Measurements from ENCODE around the gene IGF2BP3. TPM values are rescaled to one million over a fixed set of nuclear protein-coding genes. Genes with fewer than 3 reads are reported as not detected.

Gene IGF2BP3
- total RNA-seq, 1 experiment from 2014 or later: 75.3 TPM

DNA sequence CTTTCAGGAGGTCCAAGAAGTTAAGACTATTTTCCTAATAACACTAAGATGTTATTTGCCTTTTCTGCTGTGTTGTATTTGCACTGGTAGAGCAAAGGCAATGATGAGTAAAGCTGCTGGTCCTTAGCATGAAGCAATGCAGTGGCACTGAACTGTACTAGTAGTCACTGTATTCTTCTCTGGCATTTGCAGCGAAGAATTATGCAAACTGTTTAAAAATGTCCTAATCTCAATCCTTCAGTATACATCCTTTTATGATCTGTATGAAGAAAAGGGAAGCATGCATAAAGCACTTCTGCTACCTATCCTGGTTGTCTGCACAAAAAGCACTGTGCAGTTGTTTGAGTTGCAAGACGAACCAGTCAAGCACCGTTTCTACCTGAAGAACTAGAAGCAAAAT, 20.4 kb downstream of the IGF2BP3 start:
- H3K4me3 ChIP-seq (ENCODE audit: low read depth, low read length, poor library complexity, severe bottlenecking): no peak overlapping the region
- intact Hi-C loops (cut with micrococcal nuclease; ENCODE audit: unreplicated experiment): no loop called here
- TF ChIP-seq EZH2 (IDR thresholded peaks at IDR 0.05; ENCODE audit: borderline replicate concordance, low read depth, low read length, poor library complexity, severe bottlenecking) (no peak), CTCF (conservative IDR thresholded peaks at IDR 0.05; ENCODE audit: low read depth, low read length) (no peak)
- CTCF ChIA-PET: interaction anchor here (1.1 kb wide), 1 partner anchor 92 kb away, joined by 4 read pairs; no protein-coding TSS in a partner anchor
- no peak for DNase-seq (ENCODE audit: low spot score)
- no peaks in the 10 kb centered on the region for H3K9me3 ChIP-seq (ENCODE audit: low read depth, low read length, poor library complexity, severe bottlenecking)
- H3K27ac ChIP-seq (ENCODE audit: low read depth, low read length, poor library complexity, severe bottlenecking): peak overlapping the region; percentile 72
- H3K4me1 ChIP-seq (ENCODE audit: insufficient read depth, low read length, poor library complexity, severe bottlenecking): peaks cover 26% of the 10 kb centered on the region
- H3K36me3 ChIP-seq (ENCODE audit: insufficient read depth, low read length, poor library complexity, severe bottlenecking): no peaks in the 10 kb centered on the region
- POLR2A ChIA-PET (ENCODE audit: low non-redundant PET): no interaction called here
- no peaks in the 10 kb centered on the region for H3K27me3 ChIP-seq (replicated peaks; ENCODE audit: insufficient read depth, low read depth, low read length, poor library complexity)
- BruUV-seq (replicated peaks): no TSS peak

- CTCF ChIA-PET: no interaction called here
- BruUV-seq (replicated peaks): no TSS peak
- Histone ChIP-seq H3K4me3 (ENCODE audit: low read depth, low read length, poor library complexity, severe bottlenecking) (no peak overlapping the region), H3K36me3 (ENCODE audit: insufficient read depth, low read length, poor library complexity, severe bottlenecking) (no peaks in the 10 kb centered on the region), H3K27me3 (replicated peaks; ENCODE audit: insufficient read depth, low read depth, low read length, poor library complexity) (no peaks in the 10 kb centered on the region), H3K4me1 (ENCODE audit: insufficient read depth, low read length, poor library complexity, severe bottlenecking) (peaks cover 13% of the 10 kb centered on the region), H3K9me3 (ENCODE audit: low read depth, low read length, poor library complexity, severe bottlenecking) (no peaks in the 10 kb centered on the region), H3K27ac (ENCODE audit: low read depth, low read length, poor library complexity, severe bottlenecking) (peak overlapping the region; percentile 3)
- intact Hi-C loops (cut with micrococcal nuclease; ENCODE audit: unreplicated experiment): no loop called here
- TF ChIP-seq CTCF (conservative IDR thresholded peaks at IDR 0.05; ENCODE audit: low read depth, low read length) (no peak), EZH2 (IDR thresholded peaks at IDR 0.05; ENCODE audit: borderline replicate concordance, low read depth, low read length, poor library complexity, severe bottlenecking) (no peak)
- DNase-seq (ENCODE audit: low spot score): no peak
- POLR2A ChIA-PET (ENCODE audit: low non-redundant PET): interaction anchor here (0.6 kb wide), 1 partner anchor 72 kb away, joined by 3 read pairs; no protein-coding TSS in a partner anchor
Observed at GRCh38 chr7:23445326-23445725, 25.0 kb downstream of the IGF2BP3 start.

GRCh38 chr7:23443974-23444373, 26.3 kb downstream of the IGF2BP3 start:
- no TSS peak for BruUV-seq (replicated peaks)
- ChIA-PET POLR2A (ENCODE audit: low non-redundant PET) (no interaction called here), CTCF (no interaction called here)

More at GRCh38 chr7:23443974-23444373, 26.3 kb downstream of the IGF2BP3 start:
- H3K36me3 ChIP-seq (ENCODE audit: insufficient read depth, low read length, poor library complexity, severe bottlenecking): no peaks in the 10 kb centered on the region
- H3K9me3 ChIP-seq (ENCODE audit: low read depth, low read length, poor library complexity, severe bottlenecking): no peaks in the 10 kb centered on the region
- no peak for DNase-seq (ENCODE audit: low spot score)
- H3K27ac ChIP-seq (ENCODE audit: low read depth, low read length, poor library complexity, severe bottlenecking): no peak overlapping the region
- intact Hi-C loops (cut with micrococcal nuclease; ENCODE audit: unreplicated experiment): no loop called here
- H3K4me1 ChIP-seq (ENCODE audit: insufficient read depth, low read length, poor library complexity, severe bottlenecking): peaks cover 4% of the 10 kb centered on the region
- TF ChIP-seq CTCF (conservative IDR thresholded peaks at IDR 0.05; ENCODE audit: low read depth, low read length) (no peak), EZH2 (IDR thresholded peaks at IDR 0.05; ENCODE audit: borderline replicate concordance, low read depth, low read length, poor library complexity, severe bottlenecking) (no peak)
- H3K4me3 ChIP-seq (ENCODE audit: low read depth, low read length, poor library complexity, severe bottlenecking): no peak overlapping the region
- H3K27me3 ChIP-seq (replicated peaks; ENCODE audit: insufficient read depth, low read depth, low read length, poor library complexity): no peaks in the 10 kb centered on the region
